Activated CD8-positive, alpha-beta T cell treated with anti-CD3 and anti-CD28 coated beads, Interleukin-2, amount 10 ng/mL, durations not matched to agents 7 days and 5 days (primary cell): ENCODE measurements around the gene DOK7. TPM values are rescaled to one million over a fixed set of nuclear protein-coding genes. Genes with fewer than 3 reads are reported as not detected.
A peak's percentile ranks its signal among the peaks of the same experiment; 100 is the strongest.

ENCODE experiments used
- ATAC-seq: fragments of 150-1000 bp; cut with Tn5 transposase; one replicate; pipeline ENCODE4 v1.10.0; 2021; ENCODE audit warnings: moderate library complexity
- CTCF ChIA-PET: fragments of 350-600 bp; sonication (Branson Sonifier 250); formaldehyde crosslinking; loops from one replicate; lab custom pipeline; 2021; ENCODE audit warnings: antibody characterized with exemption; lab: Charles Lee
- POLR2A ChIA-PET: fragments of 350-600 bp; sonication (Branson Sonifier 250); formaldehyde crosslinking; loops from one replicate; lab custom pipeline; 2021; ENCODE audit warnings: antibody characterized with exemption; lab: Charles Lee
- DNase-seq: peaks from one replicate; pipeline ENCODE4 v3.0.0-alpha.2; 2020
- H3K27ac Mint-ChIP-seq: one replicate; pipeline ENCODE4 v1.8.0; 2021; ENCODE audit warnings: mild to moderate bottlenecking, mixed read lengths
- H3K27me3 Mint-ChIP-seq: one replicate; pipeline ENCODE4 v1.8.0; 2021; ENCODE audit warnings: low read depth, mixed read lengths
- H3K36me3 Mint-ChIP-seq: one replicate; pipeline ENCODE4 v1.8.0; 2021; ENCODE audit warnings: low read depth, mixed read lengths
- H3K4me1 Mint-ChIP-seq: one replicate; pipeline ENCODE4 v1.8.0; 2021; ENCODE audit warnings: low read depth, mixed read lengths
- H3K4me3 Mint-ChIP-seq: one replicate; pipeline ENCODE4 v1.8.0; 2021; ENCODE audit warnings: mild to moderate bottlenecking, mixed read lengths
- H3K9me3 Mint-ChIP-seq: one replicate; pipeline ENCODE4 v1.8.0; 2022; ENCODE audit warnings: mixed read lengths; ENCODE audit not compliant: insufficient read depth
- total RNA-seq, 2 experiments: library from RNA; stranded (reverse); gene quantifications; one replicate each; pipeline ENCODE4 v1.2.3, GENCODE V29; 2021

DOK7 gene
- total RNA-seq, 2 experiments from 2014 or later = not detected

GRCh38 chr4:3485011-3485791 lies 22.1 kb downstream of the DOK7 start:
- H3K36me3 Mint-ChIP-seq = no peaks in the 10 kb centered on the region
- DNase-seq (peak; percentile 35), ATAC-seq (no peak)
- H3K4me1 Mint-ChIP-seq = peaks cover 15% of the 10 kb centered on the region
- POLR2A ChIA-PET = no interaction called here
- H3K27ac Mint-ChIP-seq = no peak overlapping the region
- no peak overlapping the region for H3K4me3 Mint-ChIP-seq
- no peaks in the 10 kb centered on the region for H3K9me3 Mint-ChIP-seq
- H3K27me3 Mint-ChIP-seq = peaks cover 16% of the 10 kb centered on the region
- CTCF ChIA-PET = no interaction called here

DNA sequence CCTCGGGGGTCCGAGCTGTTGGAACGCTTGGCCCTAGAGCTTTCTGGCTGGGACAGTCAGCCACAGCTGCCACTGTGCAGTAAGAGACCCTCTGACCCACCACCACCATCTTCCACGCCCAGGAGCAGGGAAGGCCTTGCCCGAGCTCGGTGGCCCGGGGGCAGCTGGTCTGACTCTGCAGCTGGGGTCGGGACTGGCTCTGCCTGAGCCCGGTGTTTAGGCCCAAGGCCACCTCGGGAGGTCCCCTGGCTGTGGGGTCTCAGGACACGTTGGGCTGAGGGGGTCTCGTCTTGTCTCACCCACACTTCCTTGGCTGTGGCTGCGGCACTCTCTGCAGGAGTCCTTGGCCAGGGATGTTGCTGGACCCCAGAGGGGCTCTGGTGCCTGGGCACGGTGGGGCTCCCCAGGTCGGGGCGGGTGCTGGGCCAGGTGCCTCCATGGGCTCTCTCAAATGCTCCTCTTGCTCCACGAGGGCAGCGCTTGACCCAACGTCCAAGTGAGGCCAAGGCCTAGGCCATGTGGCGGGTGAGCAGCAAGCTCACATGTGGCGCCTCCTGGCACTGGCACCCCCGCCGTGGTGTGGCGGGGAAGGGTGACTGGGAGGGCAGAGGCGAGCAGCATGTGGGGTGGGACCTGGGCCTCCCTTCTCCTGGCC lies 22.9 kb downstream of the DOK7 start:
- CTCF ChIA-PET = no interaction called here

DNA sequence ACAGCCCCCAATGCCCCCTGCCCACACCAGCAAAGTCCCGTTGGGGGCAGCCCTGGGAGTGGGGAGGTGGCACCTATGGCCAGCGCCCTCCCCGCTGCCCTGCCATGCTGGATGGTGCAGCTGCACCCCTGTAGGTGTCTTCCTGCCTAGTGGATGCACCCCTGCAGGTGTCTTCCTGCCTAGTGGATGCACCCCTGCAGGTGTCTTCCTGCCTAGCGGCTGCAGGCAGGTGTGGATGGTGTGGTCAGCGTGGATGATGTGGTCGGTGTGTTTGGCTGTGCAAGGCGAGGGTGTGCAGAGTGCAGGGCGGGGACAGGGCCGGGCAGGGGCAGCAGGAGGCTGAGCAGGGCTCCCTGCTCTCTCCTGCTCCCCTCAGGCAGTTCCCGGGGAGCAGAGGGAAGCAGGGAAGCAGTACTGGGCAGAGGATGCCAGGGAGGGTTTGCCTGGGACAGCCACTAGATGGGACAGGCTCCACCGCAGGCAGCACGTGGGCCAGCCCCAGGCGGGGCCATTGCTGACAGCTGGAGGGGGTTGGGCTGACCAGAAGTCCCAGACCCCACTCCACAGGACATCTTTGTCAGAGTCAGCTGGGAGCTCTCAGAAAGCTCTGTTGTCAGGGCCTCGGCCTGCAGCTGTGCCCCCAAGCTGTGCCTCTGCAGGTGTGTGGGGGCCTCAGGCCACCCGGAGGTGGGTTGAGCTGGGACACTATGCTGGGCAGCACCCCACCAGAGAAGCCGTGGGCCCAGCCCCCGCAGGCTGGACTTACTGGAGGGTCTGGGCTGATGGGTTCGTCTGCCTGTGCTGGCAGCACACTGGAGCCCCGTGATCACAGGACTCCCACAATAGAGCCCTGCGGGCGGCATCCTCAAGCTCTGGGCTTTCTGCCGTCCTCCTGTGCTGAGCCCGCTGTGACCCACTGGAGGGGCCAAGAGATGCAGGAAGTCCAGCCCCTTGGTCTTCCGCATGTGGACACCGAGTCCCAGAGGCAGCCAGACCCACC lies 23.7 kb downstream of the DOK7 start:
- CTCF ChIA-PET = interaction anchor here (0.8 kb wide), 1 partner anchor 394 kb away, joined by 3 read pairs; no protein-coding TSS in a partner anchor
- Mint-ChIP-seq H3K9me3 (no peaks in the 10 kb centered on the region), H3K4me1 (peaks cover 15% of the 10 kb centered on the region), H3K36me3 (no peaks in the 10 kb centered on the region), H3K27me3 (peaks cover 15% of the 10 kb centered on the region), H3K27ac (peak overlapping the region; percentile 70), H3K4me3 (no peak overlapping the region)
- POLR2A ChIA-PET = no interaction called here
- ATAC-seq = no peak
- DNase-seq = peak; percentile 33

More for the DNA sequence above, 22.9 kb downstream of the DOK7 start:
- POLR2A ChIA-PET = no interaction called here
- H3K27me3 Mint-ChIP-seq = peaks cover 13% of the 10 kb centered on the region
- no peaks in the 10 kb centered on the region for H3K36me3 Mint-ChIP-seq
- H3K4me3 Mint-ChIP-seq = no peak overlapping the region
- DNase-seq (no peak), ATAC-seq (no peak)
- H3K9me3 Mint-ChIP-seq = no peaks in the 10 kb centered on the region
- H3K4me1 Mint-ChIP-seq = peaks cover 15% of the 10 kb centered on the region
- H3K27ac Mint-ChIP-seq = no peak overlapping the region

DNA sequence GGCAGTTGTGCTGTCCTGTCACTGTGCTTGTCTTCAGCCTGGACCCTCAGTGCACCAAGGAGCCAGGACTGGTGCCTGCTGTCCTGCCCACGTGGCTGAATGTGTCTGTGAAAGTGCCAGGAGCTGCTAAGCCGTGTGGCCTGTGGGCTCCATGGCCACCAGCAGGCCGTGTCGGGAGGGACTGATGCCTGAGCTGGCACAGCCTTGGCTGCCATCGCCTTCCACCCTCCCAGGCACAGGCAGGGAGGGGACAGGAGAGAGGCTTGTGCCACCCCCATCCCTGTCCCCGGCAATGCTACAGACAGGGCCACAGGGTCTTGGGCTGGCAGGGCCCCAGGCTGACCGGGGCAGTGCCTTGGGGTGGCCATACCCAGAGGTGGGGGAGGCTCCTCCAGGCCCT lies 24.8 kb downstream of the DOK7 start:
- H3K4me3 Mint-ChIP-seq = no peak overlapping the region
- no peaks in the 10 kb centered on the region for H3K36me3 Mint-ChIP-seq
- no peak overlapping the region for H3K27ac Mint-ChIP-seq
- DNase-seq = no peak
- peaks cover 15% of the 10 kb centered on the region for H3K4me1 Mint-ChIP-seq
- H3K27me3 Mint-ChIP-seq = peaks cover 19% of the 10 kb centered on the region
- ATAC-seq = no peak
- H3K9me3 Mint-ChIP-seq = no peaks in the 10 kb centered on the region
- CTCF ChIA-PET = no interaction called here
- POLR2A ChIA-PET = no interaction called here

DNA sequence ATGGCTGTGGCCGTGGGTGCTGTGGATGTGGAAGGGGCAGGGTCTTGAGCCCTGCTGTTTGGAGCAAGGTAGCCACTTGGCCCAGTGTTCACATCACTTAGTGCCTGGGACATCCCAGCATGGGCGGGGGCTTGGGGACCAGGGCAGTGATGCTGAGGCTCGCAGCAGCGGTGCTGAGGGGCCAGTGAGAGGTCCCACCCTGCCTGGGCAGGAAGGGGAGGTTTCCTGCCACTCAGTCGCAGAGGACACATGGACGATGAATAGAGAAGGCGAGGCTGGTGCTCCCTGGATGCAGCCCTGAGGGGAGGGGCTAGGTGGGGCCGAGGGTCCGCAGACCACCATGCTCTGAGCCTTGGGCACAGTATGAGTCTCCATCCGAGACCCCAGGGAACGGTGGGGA lies 25.7 kb downstream of the DOK7 start:
- H3K27ac Mint-ChIP-seq = no peak overlapping the region
- H3K27me3 Mint-ChIP-seq = peaks cover 18% of the 10 kb centered on the region
- CTCF ChIA-PET = no interaction called here
- no peak for DNase-seq
- H3K4me1 Mint-ChIP-seq = peaks cover 15% of the 10 kb centered on the region
- H3K4me3 Mint-ChIP-seq = no peak overlapping the region
- no peaks in the 10 kb centered on the region for H3K9me3 Mint-ChIP-seq
- ATAC-seq = no peak
- no peaks in the 10 kb centered on the region for H3K36me3 Mint-ChIP-seq
- POLR2A ChIA-PET = no interaction called here

GRCh38 chr4:3489451-3489962 lies 26.4 kb downstream of the DOK7 start:
- no peaks in the 10 kb centered on the region for H3K36me3 Mint-ChIP-seq
- H3K9me3 Mint-ChIP-seq = no peaks in the 10 kb centered on the region
- DNase-seq (no peak), ATAC-seq (peak; percentile 22)
- ChIA-PET CTCF (no interaction called here), POLR2A (interaction anchor here (0.6 kb wide), 1 partner anchor 134 kb away, joined by 3 read pairs; no protein-coding TSS in a partner anchor)
- peaks cover 15% of the 10 kb centered on the region for H3K4me1 Mint-ChIP-seq
- H3K27ac Mint-ChIP-seq = no peak overlapping the region
- H3K4me3 Mint-ChIP-seq = no peak overlapping the region
- H3K27me3 Mint-ChIP-seq = peaks cover 17% of the 10 kb centered on the region

DNA sequence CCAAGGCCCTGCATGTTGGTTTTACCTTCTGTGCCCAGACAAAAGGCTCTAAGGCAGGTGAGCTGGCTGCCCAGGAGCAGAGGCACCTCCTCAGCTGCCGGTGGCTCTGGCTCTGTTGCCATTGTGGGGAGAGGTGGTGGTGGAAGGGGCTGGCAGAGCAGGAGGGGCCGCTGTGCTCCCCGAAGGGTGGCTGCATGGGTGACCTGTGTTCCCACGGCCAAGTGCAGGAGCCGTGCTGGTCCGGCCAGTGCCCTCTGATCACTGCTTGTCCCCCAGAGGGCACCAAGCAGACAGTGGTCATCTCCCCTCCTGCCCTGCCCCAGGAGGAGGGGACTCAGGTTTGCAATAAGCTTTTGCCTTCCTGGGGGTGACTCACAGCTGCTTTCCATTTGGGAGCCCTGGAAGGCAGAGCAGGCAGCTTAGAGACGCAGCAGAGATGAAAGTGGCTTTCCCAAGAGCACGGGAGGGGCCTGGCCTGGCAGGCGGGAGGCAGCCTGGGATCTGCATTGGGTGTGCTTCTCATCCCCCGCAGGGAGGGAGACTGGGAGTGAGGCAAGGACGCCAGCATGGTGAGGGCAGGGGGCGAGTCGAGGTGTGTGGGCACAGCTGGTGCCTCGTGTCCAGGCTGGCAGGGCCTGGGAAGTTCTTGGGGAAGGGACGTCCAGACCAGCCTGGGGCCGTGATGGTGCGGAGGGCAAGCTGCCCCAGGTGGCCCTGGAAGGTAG lies 28.7 kb downstream of the DOK7 start:
- ChIA-PET POLR2A (no interaction called here), CTCF (interaction anchor here (1.6 kb wide), 1 partner anchor 11 kb away, joined by 6 read pairs; no protein-coding TSS in a partner anchor)
- H3K27me3 Mint-ChIP-seq = peaks cover 10% of the 10 kb centered on the region
- no peaks in the 10 kb centered on the region for H3K9me3 Mint-ChIP-seq
- H3K4me3 Mint-ChIP-seq = no peak overlapping the region
- no peaks in the 10 kb centered on the region for H3K36me3 Mint-ChIP-seq
- H3K27ac Mint-ChIP-seq = no peak overlapping the region
- ATAC-seq = no peak
- DNase-seq = no peak
- peaks cover under 1% of the 10 kb centered on the region for H3K4me1 Mint-ChIP-seq

GRCh38 chr4:3492741-3493719 lies 29.9 kb downstream of the DOK7 start:
- Mint-ChIP-seq H3K36me3 (no peaks in the 10 kb centered on the region), H3K4me3 (no peak overlapping the region), H3K9me3 (no peaks in the 10 kb centered on the region), H3K27me3 (peaks cover 10% of the 10 kb centered on the region), H3K27ac (no peak overlapping the region), H3K4me1 (no peaks in the 10 kb centered on the region)
- no peak for ATAC-seq
- DNase-seq = no peak
- ChIA-PET CTCF (interaction anchor here (0.8 kb wide), 1 partner anchor 13 kb away, joined by 3 read pairs; no protein-coding TSS in a partner anchor), POLR2A (no interaction called here)

- DNase-seq (no peak), ATAC-seq (no peak)
- Mint-ChIP-seq H3K9me3 (no peaks in the 10 kb centered on the region), H3K4me3 (no peak overlapping the region), H3K27me3 (peaks cover 8% of the 10 kb centered on the region), H3K27ac (no peak overlapping the region), H3K36me3 (no peaks in the 10 kb centered on the region), H3K4me1 (no peaks in the 10 kb centered on the region)
- ChIA-PET POLR2A (no interaction called here), CTCF (interaction anchor here (0.8 kb wide), 1 partner anchor 13 kb away, joined by 3 read pairs; no protein-coding TSS in a partner anchor)
Observed at GRCh38 chr4:3493720-3494461, 30.8 kb downstream of the DOK7 start.

GRCh38 chr4:3494462-3494871 lies 31.4 kb downstream of the DOK7 start:
- Mint-ChIP-seq H3K27ac (no peak overlapping the region), H3K4me3 (no peak overlapping the region), H3K4me1 (no peaks in the 10 kb centered on the region), H3K36me3 (no peaks in the 10 kb centered on the region), H3K27me3 (peaks cover 8% of the 10 kb centered on the region), H3K9me3 (no peaks in the 10 kb centered on the region)
- ATAC-seq (no peak), DNase-seq (no peak)
- POLR2A ChIA-PET = no interaction called here
- CTCF ChIA-PET = no interaction called here
